ENCODE results near the gene CAPZB.
"Not testable (repeated sequence)": the region's sequence is repeated elsewhere in the genome, so short reads cannot be mapped to it uniquely, and the experiment has no call there.

The CAPZB gene

GRCh38 chr1:19307794-19308508 is 177.4 kb downstream of the CAPZB start:
- no peak for ATAC-seq

GRCh38 chr1:19306941-19307340 is 178.4 kb downstream of the CAPZB start:
- no peak for ATAC-seq

GRCh38 chr1:19305880-19306279 is 179.5 kb downstream of the CAPZB start:
- no peak for ATAC-seq

GRCh38 chr1:19304081-19304480 is 181.3 kb downstream of the CAPZB start:
- not testable (repeated sequence) for ATAC-seq

GRCh38 chr1:19300211-19300610 is 185.1 kb downstream of the CAPZB start:
- ATAC-seq = no peak

- ATAC-seq = no peak
Measured at GRCh38 chr1:19294638-19295037, 190.7 kb downstream of the CAPZB start.

GRCh38 chr1:19289244-19289643 is 196.1 kb downstream of the CAPZB start:
- no peak for ATAC-seq

Data from activated CD4-positive, CD25-positive, alpha-beta regulatory T cell treated with anti-CD3 and anti-CD28 coated beads, Interleukin-2, amount 50 U/mL, for 24 hours (primary cell).